Fibroblast of pulmonary artery (primary cell): ENCODE data around the gene OR10H1.
"Not testable (repeated sequence)": the region's sequence is repeated elsewhere in the genome, so short reads cannot be mapped to it uniquely, and the experiment has no call there.

Experiments
- DNase-seq: peaks from one replicate; pipeline ENCODE4 v3.0.0-alpha.2; 2010; ENCODE audit warnings: low read depth
- H3K4me3 ChIP-seq: replicated peaks from 2 replicates; pipeline ENCODE4 v1.5.1; 2011; ENCODE audit warnings: low read depth, mild to moderate bottlenecking, control low read depth, low read length, moderate library complexity
- CTCF ChIP-seq: IDR thresholded peaks from 2 replicates; pipeline ENCODE4 v1.5.1; 2011; ENCODE audit warnings: mild to moderate bottlenecking, control low read depth, low read length, inconsistent platforms; ENCODE audit errors: missing control alignments

OR10H1 gene

GRCh38 chr19:15790096-15790495 is 25.4 kb downstream of the OR10H1 start:
- H3K4me3 ChIP-seq: no peak overlapping the region
- no peak for DNase-seq
- TF ChIP-seq CTCF: no peak

GRCh38 chr19:15788594-15789270 is 26.7 kb downstream of the OR10H1 start:
- TF ChIP-seq CTCF: no peak

GRCh38 chr19:15787611-15788155 is 27.8 kb downstream of the OR10H1 start, which contains the start of gene OR10H5:
Gene OR10H5, plus strand, starts transcription at chr19:15787661. Its CDS starts 6,388 bp downstream, at chr19:15794049.
- no peak for TF ChIP-seq CTCF
- DNase-seq: no peak
- no peak within 1 kb of the TSS for H3K4me3 ChIP-seq

More at GRCh38 chr19:15788594-15789270, 26.7 kb downstream of the OR10H1 start:
- H3K4me3 ChIP-seq: no peak overlapping the region
- no peak for DNase-seq

GRCh38 chr19:15782896-15783295 is 32.6 kb downstream of the OR10H1 start:
- H3K4me3 ChIP-seq, DNase-seq: not testable (repeated sequence)

GRCh38 chr19:15782211-15782610 is 33.3 kb downstream of the OR10H1 start:
- H3K4me3 ChIP-seq: no peak overlapping the region
- no peak for TF ChIP-seq CTCF

GRCh38 chr19:15781661-15782060 is 33.8 kb downstream of the OR10H1 start:
- no peak overlapping the region for H3K4me3 ChIP-seq
- no peak for TF ChIP-seq CTCF
- no peak for DNase-seq

More at GRCh38 chr19:15782211-15782610, 33.3 kb downstream of the OR10H1 start:
- no peak for DNase-seq

- H3K4me3 ChIP-seq: no peak overlapping the region
- DNase-seq: no peak
- TF ChIP-seq CTCF: no peak
Observed at GRCh38 chr19:15780610-15781418, 34.6 kb downstream of the OR10H1 start.
